HepG2 (cell line): ENCODE measurements around the gene ANKS3. TPM values are rescaled to one million over a fixed set of nuclear protein-coding genes. Genes with fewer than 3 reads are reported as not detected.

ENCODE experiments used
- ATAC-seq: fragments of 200-7000 bp; cut with Tn5 transposase; 3 replicates; pipeline ENCODE4 v1.9.1; 2020; ENCODE audit warnings: mild to moderate bottlenecking, moderate library complexity
- BruUV-seq: library from RNA; stranded (reverse); fragments of 400-500 nt; replicated peaks from 2 replicates; lab custom pipeline; 2021; lab: Mats Ljungman, UMichigan
- CTCF ChIA-PET: fragments of 300-600 bp; formaldehyde crosslinking; extraction: SDS; loops from one replicate; lab custom pipeline; 2021; ENCODE audit warnings: low total read pairs, inconsistent platforms, low intra/inter-chr PET ratio; lab: Yijun Ruan, JAX
- POLR2A ChIA-PET: fragments of 350-600 bp; sonication (Branson Sonifier 250); formaldehyde crosslinking; loops from one replicate; lab custom pipeline; 2020; ENCODE audit warnings: antibody characterized with exemption, inconsistent platforms; lab: Yijun Ruan, JAX
- DNase-seq: peaks from one replicate; pipeline ENCODE4 v3.0.0-alpha.2; 2015; ENCODE audit warnings: low spot score
- FAIRE-seq: peaks from 3 replicates; lab custom pipeline; 2011; peaks lifted over from hg19 to GRCh38; lab: Jason Lieb, UNC
- H2AFZ ChIP-seq: one replicate; pipeline ENCODE4 v1.6.1; 2011; ENCODE audit warnings: low read length, inconsistent platforms
- H3K27ac ChIP-seq: fragments of 300-600 bp; 3 replicates; pipeline ENCODE4 v1.8.0; 2011; ENCODE audit warnings: mixed run types, mild to moderate bottlenecking, mixed read lengths, low read length, inconsistent platforms; ENCODE audit not compliant: insufficient read depth; ENCODE audit errors: extremely low read length
- H3K27me3 ChIP-seq, 2 experiments: fragments of 200-600 bp in 1 of 2; 2 replicates in 1 of 2; 3 replicates in 1 of 2; pipeline versions ENCODE4 v1.6.0 to v1.8.0; 2011; ENCODE audit warnings: low read length in 2 of 2, mild to moderate bottlenecking in 2 of 2, moderate library complexity in 2 of 2, inconsistent platforms in 1 of 2; ENCODE audit not compliant: insufficient read depth in 2 of 2, control insufficient read depth in 1 of 2
- H3K36me3 ChIP-seq, 2 experiments: fragments of 200-600 bp in 1 of 2; replicated peaks in 1 of 2; 2 replicates in 1 of 2; 3 replicates in 1 of 2; pipeline versions ENCODE4 v1.5.1 to v1.8.0; 2011; ENCODE audit warnings: low read length in 2 of 2, inconsistent platforms in 1 of 2; ENCODE audit not compliant: insufficient read depth in 2 of 2, control insufficient read depth in 1 of 2
- H3K4me1 ChIP-seq: 2 replicates; pipeline ENCODE4 v1.5.1; 2012; ENCODE audit warnings: low read length, inconsistent platforms; ENCODE audit not compliant: insufficient read depth
- H3K4me2 ChIP-seq: 2 replicates; pipeline ENCODE4 v1.6.0; 2011; ENCODE audit warnings: low read depth, low read length, inconsistent platforms
- H3K4me3 ChIP-seq, 3 experiments: fragments of 200-600 bp in 1 of 3; sonication (generic), shearing (Covaris generic) in 1 of 3; replicated peaks in 1 of 3; 2 replicates each; pipeline ENCODE4 v1.5.1; 2011 to 2016; ENCODE audit warnings: low read length in 3 of 3, inconsistent platforms in 2 of 3, low read depth in 2 of 3, mild to moderate bottlenecking in 2 of 3, control low read depth in 1 of 3, mixed read lengths in 1 of 3; ENCODE audit not compliant: insufficient read depth in 1 of 3
- H3K79me2 ChIP-seq: one replicate; pipeline ENCODE4 v1.6.1; 2011; ENCODE audit warnings: low read length, inconsistent platforms; ENCODE audit not compliant: insufficient read depth
- H3K9ac ChIP-seq: 2 replicates; pipeline ENCODE4 v1.6.0; 2011; ENCODE audit warnings: mild to moderate bottlenecking, low read depth, low read length, inconsistent platforms; ENCODE audit not compliant: insufficient read depth
- H3K9me3 ChIP-seq: 2 replicates; pipeline ENCODE4 v1.5.1; 2012; ENCODE audit warnings: mild to moderate bottlenecking, low read length
- H4K20me1 ChIP-seq: 2 replicates; pipeline ENCODE4 v1.6.0; 2011; ENCODE audit warnings: inconsistent platforms, mild to moderate bottlenecking, low read length, moderate library complexity; ENCODE audit not compliant: insufficient read depth
- PATZ1 ChIP-seq: sonication (generic); formaldehyde crosslinking; IDR thresholded peaks from 2 replicates; pipeline ENCODE4 v1.4.0; 2020; ENCODE audit warnings: missing genetic modification reagents
- ZNF687 ChIP-seq: sonication (generic); formaldehyde crosslinking; IDR thresholded peaks from 2 replicates; pipeline ENCODE4 v1.5.1; 2020; ENCODE audit warnings: mild to moderate bottlenecking, missing genetic modification reagents, moderate library complexity
- ZNF777 ChIP-seq: sonication (generic); formaldehyde crosslinking; IDR thresholded peaks from 2 replicates; pipeline ENCODE4 v1.4.0; 2020; ENCODE audit warnings: missing genetic modification reagents
- ZSCAN29 ChIP-seq: sonication (generic); formaldehyde crosslinking; conservative IDR thresholded peaks from 2 replicates; pipeline ENCODE4 v1.4.0; 2020; ENCODE audit warnings: mild to moderate bottlenecking, missing genetic modification reagents
- WGBS: methylation state at CpG from one replicate; pipeline ENCODE4 v1.1.6; 2017; ENCODE audit warnings: low lambda C conversion rate; 5-methylcytosine and 5-hydroxymethylcytosine counted together
- in situ Hi-C: cut with HindIII; loops from 2 replicates; pipeline ENCODE4 v1.10.0; 2017; ENCODE audit warnings: low pct_unique_long_range_greater_than_20kb; ENCODE audit not compliant: extremely low pct_ligation_motif_present
- intact Hi-C: fragments of 100-400 bp; cut with micrococcal nuclease; formaldehyde crosslinking; loops from one replicate; pipeline ENCODE4 v1.10.0; 2022; ENCODE audit not compliant: unreplicated experiment
- polyA plus RNA-seq, 8 experiments: library from polyadenylated mRNA; depleted of rRNA in 3 of 8; stranded (reverse) in 7 of 8; unstranded in 1 of 8; fragments of >200 nt; fragmentation: Illumina TruSeq in 4 of 8; extraction: Trizol in 4 of 8; gene quantifications; 2 replicates each; pipeline versions ENCODE4 v1.2.1 to v1.2.3, GENCODE V29; 2011 to 2016; ENCODE audit warnings: low read depth in 4 of 8, missing spikeins in 1 of 8, mixed read lengths in 1 of 8; ENCODE audit not compliant: insufficient read depth in 1 of 8
- total RNA-seq, 5 experiments: library from RNA; depleted of rRNA; stranded (reverse); fragments of >200 nt; fragmentation: Illumina TruSeq; extraction: Trizol; gene quantifications; 2 replicates each; pipeline ENCODE4 v1.2.3, GENCODE V29; 2016; ENCODE audit warnings: low read depth in 1 of 5

ANKS3 gene
- total and polyA plus RNA-seq, 2 of the 13 experiments (the other 11 are each of a cell fraction or from before 2014, with no cell fraction given) = 11.4 to 15.9 TPM

- CTCF ChIA-PET = no interaction called here
- ATAC-seq (peak; percentile 80), DNase-seq (no peak), FAIRE-seq (no peak)
- TF ChIP-seq ZNF687 (CRISPR knock-in tag) (peak; percentile 21; the same call in 1 of the 2 replicates), PATZ1 (CRISPR knock-in tag) (peak; percentile 53), ZSCAN29 (no peak), ZNF777 (peak; percentile 34; the same call in 1 of the 2 replicates)
- peaks cover 31% of the 10 kb centered on the region for H3K4me1 ChIP-seq
- no peaks in the 10 kb centered on the region for H4K20me1 ChIP-seq
- in situ Hi-C loops (no loop called here), intact Hi-C loops (no loop called here)
- POLR2A ChIA-PET = no interaction called here
- H3K27me3 ChIP-seq = no peaks in the 10 kb centered on the region; a peak in 1 of 5 replicates
- no TSS peak for BruUV-seq
- H2AFZ ChIP-seq = no peak overlapping the region
- no peak overlapping the region for H3K27ac ChIP-seq
- H3K9ac ChIP-seq = no peak overlapping the region
- H3K79me2 ChIP-seq = no peaks in the 10 kb centered on the region
- H3K9me3 ChIP-seq = no peaks in the 10 kb centered on the region
- peak overlapping the region; percentile 71 for H3K4me2 ChIP-seq
- 6% methylated on average over 2 of the region's 13 CpGs for WGBS
- peak overlapping the region; percentile 24 to 65 (median 34); a peak in 3 of 6 replicates for H3K4me3 ChIP-seq
- no peaks in the 10 kb centered on the region for H3K36me3 ChIP-seq
These were observed 40.9 kb upstream of the ANKS3 start for GRCh38 chr16:4775005-4775404.
